ENCODE measurements around the gene TSPO2.
A peak's percentile ranks its signal among the peaks of the same experiment; 100 is the strongest.

- TF ChIP-seq, protein P1, sequence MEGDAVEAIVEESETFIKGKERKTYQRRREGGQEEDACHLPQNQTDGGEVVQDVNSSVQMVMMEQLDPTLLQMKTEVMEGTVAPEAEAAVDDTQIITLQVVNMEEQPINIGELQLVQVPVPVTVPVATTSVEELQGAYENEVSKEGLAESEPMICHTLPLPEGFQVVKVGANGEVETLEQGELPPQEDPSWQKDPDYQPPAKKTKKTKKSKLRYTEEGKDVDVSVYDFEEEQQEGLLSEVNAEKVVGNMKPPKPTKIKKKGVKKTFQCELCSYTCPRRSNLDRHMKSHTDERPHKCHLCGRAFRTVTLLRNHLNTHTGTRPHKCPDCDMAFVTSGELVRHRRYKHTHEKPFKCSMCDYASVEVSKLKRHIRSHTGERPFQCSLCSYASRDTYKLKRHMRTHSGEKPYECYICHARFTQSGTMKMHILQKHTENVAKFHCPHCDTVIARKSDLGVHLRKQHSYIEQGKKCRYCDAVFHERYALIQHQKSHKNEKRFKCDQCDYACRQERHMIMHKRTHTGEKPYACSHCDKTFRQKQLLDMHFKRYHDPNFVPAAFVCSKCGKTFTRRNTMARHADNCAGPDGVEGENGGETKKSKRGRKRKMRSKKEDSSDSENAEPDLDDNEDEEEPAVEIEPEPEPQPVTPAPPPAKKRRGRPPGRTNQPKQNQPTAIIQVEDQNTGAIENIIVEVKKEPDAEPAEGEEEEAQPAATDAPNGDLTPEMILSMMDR (IDR thresholded peaks at IDR 0.05; ENCODE audit: extremely low read depth in 1 of 2, insufficient read depth in 1 of 2, low read depth in 1 of 2, low read length in 2 of 2): peak; percentile 62 to 68
- TF ChIP-seq POLR2A (IDR thresholded peaks at IDR 0.05; ENCODE audit: low read depth, low read length) (no peak), POLR2AphosphoS5 (IDR thresholded peaks at IDR 0.05; ENCODE audit: insufficient read depth, low read depth, low read length) (no peak), EZH2 (IDR thresholded peaks at IDR 0.05; ENCODE audit: borderline replicate concordance, low read depth, low read length, severe bottlenecking) (no peak)
Measured at GRCh38 chr6:41066867-41067304, 24.6 kb downstream of the TSPO2 start.
